ENCODE results near the gene EIF4E1B.

Gene EIF4E1B

DNA sequence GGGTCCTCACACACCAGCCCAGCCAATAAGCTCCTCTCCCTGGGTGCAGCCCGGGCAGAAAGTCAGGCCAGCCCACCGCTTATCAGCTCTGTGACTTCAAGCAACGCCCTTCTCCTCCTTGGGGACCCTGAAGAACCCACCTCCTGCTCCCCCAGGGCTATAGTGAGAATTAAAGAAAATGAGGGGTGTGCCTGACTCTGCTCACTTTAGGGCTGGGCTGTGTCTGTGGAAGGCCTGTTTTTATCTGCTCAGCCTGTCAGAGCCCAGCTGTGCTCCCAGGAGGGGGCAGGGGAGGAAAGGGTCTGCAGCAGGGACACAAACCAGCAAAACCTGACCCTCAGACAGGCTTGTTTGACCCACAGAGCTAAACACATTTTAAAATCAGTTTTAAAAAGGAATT is 24.4 kb upstream of the EIF4E1B start:
- DNase-seq = no peak

- no peak for DNase-seq
These were observed 23.6 kb upstream of the EIF4E1B start for GRCh38 chr5:176606875-176607274.

GRCh38 chr5:176608142-176608705 is 22.3 kb upstream of the EIF4E1B start:
- DNase-seq = no peak

DNA sequence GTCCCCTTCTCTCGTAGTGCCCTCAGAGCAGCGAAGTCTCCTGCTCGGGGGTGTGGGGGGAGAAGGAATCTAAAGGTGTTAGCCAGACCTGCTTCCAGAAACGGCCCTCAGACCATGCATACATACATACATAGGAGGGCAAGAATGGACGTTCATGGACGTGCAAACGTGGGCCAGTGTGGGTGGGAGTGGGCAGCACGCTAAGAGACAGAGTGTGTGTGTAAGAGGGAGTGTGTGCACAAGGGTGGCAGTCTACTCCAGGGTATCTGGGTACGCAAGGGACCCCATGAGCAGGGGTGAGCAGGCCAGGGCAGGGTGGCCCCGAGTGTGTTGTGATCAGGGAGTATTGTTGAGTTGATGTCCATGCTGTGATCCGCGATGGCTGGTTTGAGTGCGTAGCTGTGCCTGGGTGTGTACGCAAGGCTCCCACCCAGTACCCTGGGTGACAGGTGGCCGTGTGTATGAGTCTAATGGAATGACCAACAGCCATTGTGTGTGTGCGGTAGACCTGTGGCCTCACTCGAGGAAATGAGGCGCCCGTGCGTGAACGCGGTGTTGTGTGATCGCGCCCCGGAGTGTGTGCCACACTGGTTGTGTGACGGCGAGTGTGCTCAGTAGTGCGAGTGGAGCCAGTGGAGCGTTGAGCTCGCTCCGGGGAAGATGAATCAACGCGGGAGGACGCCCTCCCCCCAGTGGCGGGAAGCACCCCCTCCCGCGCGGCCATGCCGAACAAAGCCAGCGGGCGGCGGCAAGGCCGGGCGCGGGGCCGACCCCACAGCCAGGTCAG is 21.3 kb upstream of the EIF4E1B start:
- DNase-seq = no peak

GRCh38 chr5:176609724-176610434 is 20.6 kb upstream of the EIF4E1B start, which contains the start of gene GPRIN1:
TSS of gene GPRIN1 (minus strand) at chr5:176610156. CDS start at chr5:176599834, 10,322 bp downstream.
- DNase-seq = peak; percentile 51

GRCh38 chr5:176610435-176610773 is 20.1 kb upstream of the EIF4E1B start:
- DNase-seq = no peak

DNA sequence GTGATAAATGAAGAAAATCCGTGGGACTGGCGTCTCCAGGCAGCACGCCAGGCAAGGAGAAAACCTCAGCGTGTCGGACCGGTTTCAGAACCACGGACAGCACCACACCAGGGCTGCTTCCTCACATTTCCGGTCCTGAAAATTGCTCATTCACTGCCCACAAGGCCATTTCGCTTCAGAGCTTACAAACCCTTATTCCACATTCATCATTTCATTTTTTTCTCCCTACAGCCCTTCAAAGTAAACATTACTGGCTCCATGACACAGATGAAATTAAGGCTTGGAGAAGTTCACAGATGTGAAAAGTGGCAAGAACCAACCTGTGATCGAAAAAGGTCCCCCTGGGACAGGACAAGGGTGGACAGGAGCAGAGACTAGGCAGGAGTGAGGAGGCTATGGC is 19.0 kb upstream of the EIF4E1B start:
- DNase-seq = no peak

- DNase-seq = no peak
These were observed 18.5 kb upstream of the EIF4E1B start for GRCh38 chr5:176612008-176612407.

- no peak for DNase-seq
These were observed 17.6 kb upstream of the EIF4E1B start for GRCh38 chr5:176612855-176613254.

DNA sequence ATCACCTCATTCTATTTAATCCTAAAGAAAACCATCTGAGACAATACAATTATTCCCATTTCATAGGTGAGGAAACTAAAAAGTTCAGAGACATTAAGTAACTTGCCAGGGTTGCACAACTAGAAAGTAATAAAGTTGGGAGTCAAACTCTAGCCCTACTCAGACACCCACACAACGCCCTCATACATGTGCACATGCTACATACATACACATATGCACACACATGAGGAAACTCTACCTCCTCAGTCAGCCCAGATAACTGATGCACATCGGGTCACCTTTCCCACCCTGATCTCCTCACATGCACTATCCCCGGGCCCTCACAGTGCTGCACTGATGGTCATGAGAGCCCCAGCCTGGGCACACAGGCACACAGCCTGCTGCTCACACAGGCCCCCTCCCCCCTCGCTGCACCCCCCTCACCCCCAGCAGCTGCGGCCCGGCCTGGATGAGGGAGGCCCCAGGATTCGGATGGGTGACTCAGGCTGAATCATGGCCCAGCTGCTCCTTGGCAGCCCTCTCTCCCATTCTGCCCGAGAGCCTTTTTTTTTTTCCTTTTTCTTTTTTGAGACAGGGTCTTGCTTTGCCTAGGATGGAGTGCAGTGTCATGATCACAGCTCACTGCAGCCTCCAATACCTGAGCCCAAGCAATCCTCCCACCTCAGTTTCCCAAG is 15.5 kb upstream of the EIF4E1B start:
- DNase-seq = no peak

GRCh38 chr5:176616511-176616910 is 14.0 kb upstream of the EIF4E1B start:
- DNase-seq = no peak

DNA sequence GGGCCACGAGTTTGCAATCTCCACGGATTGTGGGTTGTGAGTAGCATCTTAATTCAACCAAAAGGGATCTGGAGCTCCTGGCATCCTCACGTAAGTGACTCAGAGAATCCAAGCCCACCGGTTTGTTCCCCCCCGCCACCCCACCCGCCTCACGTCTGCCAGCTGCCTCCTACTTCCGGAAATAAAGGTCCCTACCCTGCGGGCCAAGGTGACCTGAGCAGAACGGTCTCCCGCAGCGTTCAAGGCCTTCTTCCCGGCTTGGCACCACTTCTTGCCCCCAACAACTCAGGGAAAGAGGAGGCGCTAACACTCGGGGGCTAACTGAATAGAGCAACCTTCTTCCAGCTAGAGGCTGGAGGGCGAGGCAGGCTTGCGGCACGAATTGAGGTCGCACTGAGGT is 11.7 kb upstream of the EIF4E1B start:
- no peak for DNase-seq

GRCh38 chr5:176619203-176619568 is 11.3 kb upstream of the EIF4E1B start:
- peak; percentile 41 for DNase-seq

- DNase-seq = peak; percentile 36
These were observed 10.7 kb upstream of the EIF4E1B start for GRCh38 chr5:176619569-176620332.

DNA sequence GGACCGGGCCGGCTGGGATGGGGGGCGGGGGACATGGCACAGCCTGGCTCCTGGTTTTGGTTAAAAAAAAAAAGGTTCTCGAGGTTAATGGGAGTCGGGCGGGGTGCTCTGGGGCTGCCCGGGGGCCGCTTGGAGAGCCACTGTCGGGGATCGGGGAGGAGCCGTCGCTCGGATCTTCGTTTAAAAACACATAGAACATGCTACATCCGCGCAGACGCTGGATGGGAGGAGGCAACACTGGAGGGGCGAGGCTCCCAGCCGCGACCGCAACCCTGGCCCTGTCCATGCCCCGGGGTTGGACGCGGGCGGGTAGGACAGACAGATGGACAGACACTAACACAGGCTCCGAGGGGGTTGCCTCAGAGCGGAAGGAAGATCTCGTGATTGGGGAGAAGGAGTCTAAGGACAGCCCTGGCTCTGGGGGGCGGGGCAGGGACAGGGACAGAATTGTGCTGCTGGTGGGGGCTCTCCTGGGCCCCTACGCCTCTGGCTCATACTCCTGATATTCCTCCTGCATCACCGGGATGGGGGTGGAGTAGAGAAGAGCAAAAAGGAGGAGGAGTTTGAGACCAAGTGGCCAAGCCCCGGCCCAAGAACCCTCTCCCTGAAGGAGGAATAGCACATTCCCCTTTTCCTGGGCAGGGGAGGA is 10.0 kb upstream of the EIF4E1B start:
- no peak for DNase-seq

DNA sequence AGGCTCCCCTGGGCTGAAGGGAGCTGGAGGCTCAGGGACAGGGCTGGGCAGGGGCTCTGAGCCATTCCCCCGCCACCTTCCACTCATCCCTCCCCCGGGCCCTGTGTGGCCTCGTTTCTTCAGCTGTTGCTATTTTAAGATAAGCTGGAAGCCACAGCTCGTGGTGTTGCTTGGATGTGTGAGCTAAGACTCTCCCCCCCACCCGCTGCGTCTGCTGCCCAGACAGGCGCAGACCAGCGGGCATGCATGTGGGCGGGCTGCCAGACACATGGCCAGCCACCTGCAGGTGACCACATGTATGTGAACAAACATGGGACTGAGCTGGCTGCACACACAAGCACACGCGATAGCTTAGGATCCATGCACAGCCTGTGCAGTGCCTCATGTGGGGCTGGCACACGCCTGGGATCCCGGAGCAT is 8.8 kb upstream of the EIF4E1B start:
- DNase-seq = no peak

DNA sequence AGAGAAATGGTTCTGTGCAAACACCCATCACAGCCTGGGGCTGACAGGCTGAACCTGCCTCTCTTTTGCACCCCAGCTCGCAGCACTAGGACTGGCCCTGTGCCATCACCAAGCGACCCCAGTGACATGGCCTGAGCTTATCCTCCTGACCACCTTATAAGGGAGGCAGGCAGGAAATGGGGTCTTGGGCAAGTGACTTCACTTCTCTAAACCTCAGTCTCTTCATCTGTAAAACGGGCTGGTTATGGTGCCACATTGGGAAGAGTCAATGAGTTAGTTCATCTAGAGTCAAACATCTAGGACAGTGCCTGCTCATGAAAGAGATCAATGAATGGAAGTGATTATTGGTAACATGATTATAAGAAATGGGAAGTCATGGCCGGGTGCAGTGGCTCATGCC is 6.3 kb upstream of the EIF4E1B start:
- DNase-seq = no peak

DNA sequence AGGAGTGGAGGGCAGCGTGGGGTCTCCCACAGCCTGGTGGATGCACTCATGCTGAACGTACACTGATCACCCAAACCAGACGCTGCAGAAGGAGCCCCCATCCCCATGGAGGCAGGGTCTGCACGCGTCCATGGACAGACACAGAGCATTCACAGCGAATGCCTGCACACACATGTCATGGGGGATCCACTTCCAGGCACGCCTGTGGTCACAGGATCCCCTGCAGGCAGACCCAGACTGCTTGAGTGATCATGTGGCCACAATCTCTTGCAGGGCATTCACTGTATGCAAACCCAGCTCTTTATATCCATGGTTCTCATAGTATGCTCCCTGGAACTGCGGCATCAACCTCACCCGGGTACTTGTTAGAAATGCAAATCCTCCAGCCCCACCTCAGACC is 5.5 kb upstream of the EIF4E1B start:
- no peak for DNase-seq

DNA sequence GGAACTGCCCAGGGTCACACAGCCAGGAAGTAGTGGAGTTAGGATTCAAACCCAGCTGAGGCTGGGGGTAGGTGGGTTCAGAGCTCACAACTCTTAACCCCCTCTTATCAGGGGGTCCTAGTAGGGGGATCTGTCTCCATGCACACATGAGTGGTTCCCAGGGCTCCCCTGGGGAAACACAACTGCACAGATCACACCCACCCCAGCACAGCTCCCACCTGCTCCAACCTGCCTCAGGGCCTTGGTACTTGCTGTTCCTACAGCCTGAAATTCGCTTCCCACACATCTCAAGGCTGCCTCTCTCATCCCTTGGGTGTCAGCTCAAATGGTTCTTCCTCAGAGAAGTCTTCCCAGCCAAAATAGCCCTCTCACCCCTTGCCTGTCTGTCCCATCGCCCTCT is 5.0 kb upstream of the EIF4E1B start:
- no peak for DNase-seq

- no peak for DNase-seq
These were observed 4.3 kb upstream of the EIF4E1B start for GRCh38 chr5:176625966-176626875.

DNA sequence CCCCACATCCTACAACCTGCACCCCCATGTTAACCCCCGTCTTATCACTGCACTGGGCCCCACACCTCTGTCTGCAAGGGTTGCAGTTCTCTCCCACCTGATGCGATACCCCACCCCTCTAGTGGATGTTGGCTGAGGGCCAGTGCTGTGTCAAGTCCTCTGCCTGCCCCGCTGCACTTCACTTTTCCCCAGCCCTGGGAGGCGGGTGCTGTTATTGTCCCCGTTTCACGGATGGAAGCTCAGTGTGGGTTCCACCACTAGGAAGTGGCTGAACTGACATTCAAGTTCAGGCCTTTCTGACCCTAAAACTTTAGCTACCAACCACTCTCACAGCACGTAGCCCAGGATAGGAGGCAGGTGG is 3.6 kb upstream of the EIF4E1B start:
- DNase-seq = no peak

Data from right kidney (tissue), 1 donor.